GM21619 (cell line): Measurements from ENCODE around the gene KIAA0319L.
"Not testable (repeated sequence)": the region's sequence is repeated elsewhere in the genome, so short reads cannot be mapped to it uniquely, and the experiment has no call there.

Source experiments
- ATAC-seq: cut with Tn5 transposase; IDR thresholded peaks from one replicate; pipeline ENCODE4 v1.9.1; 2021; ENCODE audit not compliant: unreplicated experiment

The KIAA0319L gene

DNA sequence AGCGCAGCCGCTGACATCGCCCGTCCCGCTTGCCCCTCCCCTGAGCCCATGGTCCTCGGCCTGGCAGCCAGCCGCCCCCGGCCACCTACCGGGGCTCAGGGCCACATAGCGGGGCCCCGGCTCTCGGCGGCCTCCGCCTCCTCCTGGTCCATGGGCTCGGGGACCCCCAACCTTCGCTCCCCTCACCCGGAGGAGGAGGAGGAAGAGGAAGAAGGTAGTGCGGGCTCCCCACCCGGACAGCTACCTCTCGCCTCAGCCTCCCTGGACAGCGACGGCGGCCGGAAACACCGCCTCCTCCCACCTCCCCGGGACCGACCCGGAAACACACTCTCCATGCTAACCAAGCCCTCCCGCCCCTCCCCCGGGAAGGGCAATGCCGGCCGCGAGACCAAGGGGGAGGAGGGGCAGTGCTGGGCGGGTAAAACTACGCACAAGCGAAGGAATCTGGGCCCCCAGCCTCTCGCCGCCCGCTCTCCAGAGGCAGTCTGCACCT is at the start of gene KIAA0319L:
KIAA0319L (minus strand) TSS at position 286 of the 493 bp plus-strand sequence. CDS start 2,912 bp downstream, outside the sequence.
- peak; percentile 73 for ATAC-seq

DNA sequence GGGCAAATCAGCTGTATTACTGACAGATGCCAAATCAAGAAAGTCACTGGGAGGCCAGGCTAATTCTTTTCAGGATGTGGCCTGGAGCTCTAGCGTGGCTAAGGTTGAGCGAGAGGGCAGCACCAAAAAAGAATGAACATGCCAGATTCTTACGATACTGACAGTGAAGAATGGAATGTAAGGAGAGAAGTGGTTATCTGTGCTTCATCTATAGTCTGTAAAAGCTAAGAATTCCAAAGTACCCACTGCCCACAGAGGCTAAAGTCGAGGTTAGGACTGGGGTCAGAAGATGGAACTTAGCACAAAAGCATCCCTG is 48.6 kb upstream of the KIAA0319L start:
- ATAC-seq: no peak

DNA sequence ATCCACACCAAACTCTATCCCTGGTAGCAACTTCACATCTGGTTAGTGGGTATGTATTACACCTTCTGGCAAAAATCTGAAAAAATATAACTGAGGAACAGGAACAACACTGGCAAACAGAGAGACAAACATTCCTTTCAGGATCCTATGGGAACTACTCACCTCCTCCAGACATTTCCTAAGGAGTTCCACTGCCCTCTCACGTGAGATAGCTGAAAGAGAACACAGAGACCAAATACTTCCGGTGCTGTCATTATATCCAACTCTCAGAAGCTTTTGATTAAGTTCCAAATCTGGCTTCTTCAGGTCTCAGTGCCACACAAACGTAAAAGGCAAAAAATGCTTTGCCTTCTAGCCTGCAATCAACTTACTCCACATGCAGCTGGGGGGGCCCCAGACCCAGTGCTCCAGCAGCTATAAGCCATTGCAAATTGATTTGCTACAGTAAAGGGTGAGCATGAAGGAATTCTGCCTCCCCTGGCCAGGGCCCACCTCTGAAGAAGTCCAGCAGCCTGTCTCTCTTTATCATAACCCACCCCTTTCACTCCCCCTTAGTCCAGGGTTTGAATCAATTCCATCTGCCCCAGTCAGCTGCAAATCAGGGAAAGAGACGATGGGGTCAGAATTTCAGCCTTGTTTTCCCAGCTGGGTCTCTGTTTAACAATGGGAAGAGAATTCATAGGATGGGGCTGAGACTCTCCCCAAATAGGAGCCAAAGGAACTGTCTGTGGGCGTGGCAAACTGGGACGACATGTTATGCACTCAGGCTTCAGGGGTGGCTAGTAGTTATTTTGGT is 48.1 kb upstream of the KIAA0319L start:
- no peak for ATAC-seq

DNA sequence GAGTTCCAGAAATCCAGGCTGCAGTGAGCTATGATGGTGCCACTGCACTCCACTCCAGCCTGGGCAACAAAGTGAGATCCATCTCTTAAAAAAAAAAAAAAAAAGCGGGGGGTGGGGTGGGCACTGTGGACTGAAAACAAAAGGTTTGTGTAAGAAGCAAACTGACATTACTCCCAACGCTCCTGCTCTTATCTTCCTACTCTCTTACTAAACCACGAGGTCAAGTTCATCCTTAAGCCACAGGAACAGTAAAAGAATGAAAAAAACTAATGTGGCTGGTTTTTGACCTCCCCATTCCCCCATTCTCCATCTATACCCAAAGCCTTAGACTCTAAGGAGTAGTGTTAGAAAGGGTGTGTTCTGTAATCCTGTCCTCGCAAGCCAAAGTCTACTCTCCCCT is 46.7 kb upstream of the KIAA0319L start:
- no peak for ATAC-seq

DNA sequence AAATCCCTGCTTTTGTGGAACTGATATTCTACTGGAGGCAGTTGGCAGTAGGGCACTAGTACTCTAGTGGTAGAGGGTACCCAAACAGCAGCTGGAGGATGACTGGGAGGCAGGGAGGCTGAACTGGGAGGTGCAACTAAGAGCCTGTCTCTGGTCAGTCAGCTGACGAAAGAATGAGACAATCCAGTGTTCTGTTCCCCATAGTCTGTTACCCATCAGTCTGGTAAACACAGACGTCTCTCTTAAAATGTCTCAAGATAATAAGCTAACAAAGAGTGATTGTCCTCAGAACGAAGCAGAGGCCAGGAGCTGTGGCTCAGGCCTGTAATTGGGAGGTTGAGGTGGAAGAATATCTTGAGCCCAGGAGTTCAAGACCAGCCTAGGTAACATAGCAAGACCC is 46.3 kb upstream of the KIAA0319L start:
- no peak for ATAC-seq

DNA sequence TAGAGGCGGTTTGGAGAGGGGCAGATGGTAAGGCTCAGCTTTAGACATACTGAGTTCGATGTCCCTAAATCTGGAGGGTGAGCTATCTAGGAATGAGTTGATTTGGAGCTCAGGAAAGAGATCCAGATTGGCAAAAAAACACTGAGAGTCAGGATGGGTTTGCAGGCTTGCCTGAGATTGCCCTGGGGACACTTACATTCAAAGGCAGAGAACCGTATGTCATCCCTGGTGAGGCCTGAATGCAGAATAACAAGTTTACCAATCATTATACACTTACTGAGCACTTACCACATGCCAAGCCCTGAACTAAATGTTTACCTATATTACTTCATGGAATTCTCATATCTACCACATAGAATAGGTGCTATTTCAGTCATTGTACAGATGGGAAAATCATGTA is 43.4 kb upstream of the KIAA0319L start:
- ATAC-seq: no peak

DNA sequence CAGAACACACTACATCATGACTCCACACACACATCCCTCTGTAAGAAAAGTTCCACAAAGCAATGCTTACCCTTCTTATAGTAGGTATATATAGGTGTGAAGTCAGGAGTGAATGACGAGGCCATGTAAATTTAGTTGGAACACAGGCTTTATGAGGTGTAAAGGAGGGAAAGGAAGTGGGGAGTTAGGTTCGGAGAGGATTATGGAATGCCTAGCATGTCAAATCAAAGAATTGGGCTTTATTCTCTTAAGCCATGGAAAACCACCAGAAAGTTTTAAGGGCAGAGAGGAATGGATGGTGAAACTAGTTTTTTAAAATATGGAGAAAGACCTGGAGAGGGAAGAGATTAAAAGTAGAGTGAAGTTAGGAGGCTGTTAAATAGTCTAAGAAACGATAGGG is 42.2 kb upstream of the KIAA0319L start:
- ATAC-seq: no peak

DNA sequence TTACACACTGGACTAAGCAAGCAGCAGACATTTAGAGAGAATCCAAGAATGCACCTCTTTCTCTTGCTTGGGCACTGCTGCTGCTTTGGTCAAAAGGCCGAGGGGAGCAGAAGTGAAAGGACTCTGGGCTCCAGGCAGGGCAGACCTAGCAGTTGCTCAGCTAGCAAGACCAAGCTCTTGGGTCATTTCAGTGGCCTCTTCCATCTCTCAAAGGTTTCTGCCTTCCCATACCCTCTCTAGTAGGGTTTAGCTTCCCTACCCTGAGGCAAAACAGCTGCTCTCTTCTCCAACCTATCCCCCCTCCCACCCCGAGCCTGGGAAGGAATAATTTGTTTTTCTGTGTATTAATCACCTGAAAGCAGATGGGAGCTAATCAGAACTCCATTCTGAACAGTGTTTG is 41.7 kb upstream of the KIAA0319L start:
- no peak for ATAC-seq

DNA sequence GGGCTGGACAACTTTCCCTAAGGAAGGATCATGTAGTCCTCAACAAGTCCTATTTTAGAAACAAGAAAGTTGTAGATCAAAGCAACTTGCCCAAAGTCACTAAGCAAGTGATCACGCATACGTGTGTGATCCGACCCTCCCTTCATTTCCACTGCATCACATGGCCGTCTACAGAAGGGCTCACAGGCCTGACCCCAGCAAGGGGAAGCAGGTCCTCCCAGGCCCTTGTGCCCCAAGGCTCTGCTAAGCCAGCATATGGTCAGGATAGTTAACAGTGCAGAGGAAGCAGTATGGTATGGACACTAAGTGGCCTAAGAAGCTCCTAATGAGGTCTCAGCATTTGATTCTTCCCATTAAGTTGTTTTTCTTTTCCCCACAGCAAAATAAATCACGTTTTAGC is 40.7 kb upstream of the KIAA0319L start:
- ATAC-seq: no peak

DNA sequence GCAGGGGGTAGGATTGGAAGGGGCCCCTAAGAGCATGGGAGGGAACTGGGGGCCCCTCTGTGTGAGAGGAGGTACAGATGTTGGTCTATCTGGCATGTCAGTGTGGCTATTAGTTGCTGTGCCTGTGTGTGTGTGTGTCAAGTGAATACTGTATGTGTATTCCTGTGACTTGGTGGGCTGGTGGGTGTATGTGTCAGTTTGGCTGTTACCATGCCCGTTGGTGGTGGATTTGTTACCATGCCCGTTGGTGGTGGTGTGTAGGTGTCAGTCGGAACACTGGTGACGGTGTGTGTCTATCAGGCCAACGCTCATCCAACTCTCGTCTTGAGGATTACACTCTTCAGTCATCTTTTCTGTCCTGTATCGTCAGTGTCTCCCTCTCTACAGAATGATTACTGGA is 38.5 kb upstream of the KIAA0319L start:
- no peak for ATAC-seq

DNA sequence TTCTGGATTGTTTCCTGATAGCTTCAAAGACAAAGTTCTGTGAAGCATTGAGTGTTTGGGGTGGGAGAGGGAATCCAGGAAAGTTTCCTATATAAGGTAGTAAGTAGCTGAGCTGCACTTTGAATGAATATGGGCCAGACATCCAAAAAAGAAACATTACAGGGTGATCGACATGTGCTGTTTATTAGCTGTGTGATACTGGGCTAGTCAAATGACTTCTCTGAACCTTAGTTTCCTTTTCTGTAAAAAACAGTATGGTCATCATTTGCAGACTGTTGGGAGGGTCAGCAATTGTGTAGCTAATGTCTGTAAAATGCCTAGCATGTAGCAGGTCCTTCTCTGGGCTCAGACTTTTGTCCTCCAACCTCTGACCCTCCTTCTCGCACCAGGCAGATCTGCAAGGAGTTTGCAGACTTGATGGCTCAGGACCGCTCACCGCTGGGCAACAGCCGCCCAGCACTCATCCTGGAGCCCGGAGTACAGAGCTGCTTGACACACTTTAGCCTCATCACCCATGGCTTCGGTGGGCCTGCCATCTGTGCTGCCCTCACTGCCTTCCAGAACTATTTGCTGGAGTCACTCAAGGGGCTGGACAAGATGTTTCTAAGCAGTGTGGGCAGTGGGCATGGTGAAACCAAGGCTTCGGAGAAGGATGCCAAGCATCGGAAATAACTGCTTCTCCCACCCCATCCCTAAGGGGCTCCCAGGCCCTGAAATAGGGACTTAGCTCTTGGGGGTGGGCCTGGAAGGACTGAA is 37.0 kb upstream of the KIAA0319L start:
- no peak for ATAC-seq

DNA sequence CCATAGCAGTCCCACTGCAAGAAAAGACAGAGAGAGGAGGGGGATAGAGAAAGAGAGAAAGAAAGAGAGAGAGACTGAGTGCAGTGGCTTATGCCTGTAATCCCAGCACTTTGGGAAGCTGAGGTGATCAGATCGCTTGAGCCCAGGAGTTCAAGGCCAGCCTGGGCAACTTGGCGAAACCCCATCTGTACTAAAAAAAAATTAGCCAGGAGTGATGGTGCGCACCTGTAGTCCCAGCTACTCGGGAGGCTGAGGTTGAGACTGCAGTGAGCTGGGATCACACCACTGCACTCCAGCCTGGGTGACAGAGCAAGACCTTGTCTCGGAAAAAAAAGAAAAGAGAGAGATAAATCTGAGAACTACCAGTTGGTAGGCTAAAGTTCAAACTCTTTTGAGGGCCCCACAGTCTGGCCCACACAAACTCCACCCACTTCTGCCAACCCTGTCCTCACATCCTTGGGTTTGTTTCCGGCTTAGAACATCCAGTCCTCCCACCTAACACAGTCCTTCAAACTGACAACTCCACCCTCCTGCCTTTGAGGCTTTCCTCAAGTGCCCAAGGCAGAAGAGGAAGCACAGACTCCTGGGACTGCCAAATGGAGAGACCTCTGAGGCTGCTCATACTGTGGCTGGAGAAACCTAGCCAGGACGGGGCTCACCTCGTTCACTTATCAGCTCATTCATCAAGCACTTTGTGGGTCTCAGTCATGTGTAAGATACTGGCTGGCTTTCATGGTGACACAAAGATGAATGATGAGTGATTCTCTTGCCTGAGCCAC is 36.0 kb upstream of the KIAA0319L start:
- ATAC-seq: no peak

DNA sequence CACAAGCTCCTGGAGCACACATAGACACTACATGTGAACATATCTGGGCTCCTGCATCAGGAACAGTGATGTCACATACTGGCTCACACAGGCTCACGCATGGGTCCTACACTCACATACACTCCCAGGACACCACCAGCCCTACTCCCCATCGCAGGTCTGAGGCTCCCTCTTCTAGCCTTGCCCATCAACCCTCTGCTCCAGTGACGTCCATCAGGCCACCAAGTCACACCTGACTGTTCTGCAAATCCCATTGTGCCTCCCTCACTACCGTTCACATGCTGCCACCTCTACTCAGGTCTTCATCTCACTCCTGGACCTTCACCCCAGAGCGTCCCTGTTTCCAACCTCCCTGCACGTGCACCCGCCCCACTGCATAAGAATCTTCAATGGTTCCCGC is 34.0 kb upstream of the KIAA0319L start:
- no peak for ATAC-seq

DNA sequence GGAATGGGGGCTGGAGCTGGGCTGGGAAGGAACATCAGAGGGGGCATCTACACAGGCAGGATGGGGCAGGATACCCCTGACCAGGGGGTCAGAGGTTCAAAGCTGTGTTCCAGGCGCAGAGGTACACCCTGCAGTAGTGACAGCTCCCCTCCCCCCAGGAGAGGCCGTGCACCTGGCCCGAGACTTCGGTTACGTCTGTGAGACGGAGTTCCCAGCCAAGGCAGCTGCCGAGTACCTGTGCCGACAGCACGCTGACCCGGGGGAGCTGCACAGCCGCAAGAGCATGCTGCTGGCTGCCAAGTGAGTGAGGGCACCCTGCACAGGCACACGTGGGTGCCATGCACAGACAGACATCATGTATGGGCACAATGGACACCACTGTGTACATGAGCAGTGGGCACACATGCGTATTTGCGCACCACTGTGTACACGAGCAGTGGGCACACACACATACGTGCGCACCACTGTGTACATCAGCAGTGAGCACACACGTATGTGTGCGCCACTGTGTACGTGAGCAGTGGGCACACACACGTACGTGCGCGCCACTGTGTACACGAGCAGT is 33.4 kb upstream of the KIAA0319L start:
- ATAC-seq: no peak

DNA sequence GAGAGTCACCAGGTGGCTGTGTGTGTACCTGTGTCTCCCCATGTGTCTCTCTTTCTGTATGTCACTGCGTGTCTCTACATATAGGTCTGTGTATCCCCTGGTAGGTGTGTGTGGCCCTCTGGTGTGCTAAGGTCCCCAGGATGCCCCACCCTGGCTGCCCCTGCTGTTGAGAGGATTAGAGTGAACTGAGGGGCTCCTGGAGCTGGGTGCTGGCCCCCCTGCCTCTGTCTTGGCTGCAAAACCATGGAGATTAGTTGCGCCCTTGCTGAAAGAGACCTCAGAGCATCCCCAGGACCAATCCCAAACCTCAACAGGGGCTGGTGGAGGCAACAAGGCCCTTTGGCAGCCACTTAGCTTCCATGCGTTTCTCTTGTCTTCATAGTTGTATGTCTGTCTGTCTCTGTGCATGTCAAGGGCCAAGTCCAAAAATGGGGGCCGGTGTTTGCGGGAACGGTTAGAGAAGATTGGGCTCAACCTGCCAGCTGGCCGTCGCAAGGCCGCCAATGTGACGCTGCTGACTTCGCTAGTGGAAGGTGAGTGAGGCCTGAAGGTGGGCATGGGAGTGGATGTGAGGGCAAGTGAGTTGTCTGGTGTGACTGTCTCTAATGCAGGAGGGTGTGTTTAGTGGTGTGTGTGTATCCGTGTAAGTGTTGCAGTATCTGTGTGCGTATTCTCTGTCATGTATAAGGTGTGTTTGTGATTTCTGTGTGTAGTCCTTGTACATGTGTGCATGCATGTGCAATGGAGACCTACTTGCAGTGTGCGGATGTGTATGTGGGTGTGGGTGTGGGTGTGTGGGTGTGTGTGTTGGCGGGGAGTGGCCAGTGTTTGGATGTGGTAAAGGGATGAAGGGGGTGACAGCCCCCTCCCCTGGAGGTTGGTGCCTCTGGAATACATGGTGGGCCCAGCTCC is 32.6 kb upstream of the KIAA0319L start:
- ATAC-seq: no peak

DNA sequence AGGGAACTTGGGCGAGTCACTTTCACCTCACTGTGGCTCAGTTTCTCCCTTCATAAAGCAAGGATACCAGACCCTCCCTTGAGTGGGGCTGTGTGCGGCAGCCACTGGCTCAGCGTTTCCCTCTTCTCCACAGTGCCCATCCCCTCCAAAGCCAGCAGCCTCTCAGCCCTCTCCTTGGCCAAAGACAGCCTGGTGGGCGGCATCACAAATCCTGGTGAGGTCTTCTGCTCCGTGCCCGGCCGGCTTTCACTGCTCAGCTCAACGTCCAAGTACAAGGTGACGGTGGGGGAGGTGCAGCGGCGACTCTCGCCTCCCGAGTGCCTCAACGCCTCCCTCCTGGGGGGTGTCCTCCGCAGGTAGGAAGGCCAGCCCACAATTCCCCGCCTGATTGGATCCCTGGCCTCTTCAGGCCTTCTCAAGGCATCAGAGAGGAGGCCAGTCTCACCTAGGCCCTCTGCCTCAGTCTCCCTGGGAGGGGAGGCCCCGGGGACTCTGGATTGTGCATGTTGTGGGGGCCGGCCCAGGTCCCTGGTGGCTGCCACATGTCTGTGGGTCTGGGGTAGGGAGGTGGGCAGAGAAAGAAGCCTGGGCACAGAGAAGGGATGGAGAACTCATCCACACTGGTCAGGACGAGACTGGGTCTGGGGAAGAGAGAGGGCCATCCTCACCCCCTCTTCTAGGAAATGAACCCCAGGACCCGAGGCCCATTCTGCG is 31.2 kb upstream of the KIAA0319L start:
- ATAC-seq: no peak

DNA sequence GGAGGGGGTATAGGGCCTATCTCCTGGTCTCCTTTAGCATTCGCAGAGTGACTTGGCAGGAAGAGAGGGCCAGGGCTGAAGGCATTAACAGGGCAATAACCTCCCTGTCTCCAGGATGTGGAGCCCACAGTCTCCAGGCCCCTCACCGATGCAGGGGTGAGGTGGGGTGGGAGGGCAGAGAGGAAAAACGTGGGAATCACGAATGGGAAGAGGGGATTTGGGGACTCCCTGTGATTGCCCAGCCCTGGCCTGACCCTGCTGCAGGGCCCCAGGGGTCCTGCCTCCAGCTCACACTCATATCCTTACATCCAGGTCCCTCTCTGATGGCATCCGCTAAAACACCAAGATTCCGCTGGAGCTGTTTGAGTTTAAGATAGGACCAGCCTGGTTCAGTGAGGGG is 30.5 kb upstream of the KIAA0319L start:
- ATAC-seq: no peak

DNA sequence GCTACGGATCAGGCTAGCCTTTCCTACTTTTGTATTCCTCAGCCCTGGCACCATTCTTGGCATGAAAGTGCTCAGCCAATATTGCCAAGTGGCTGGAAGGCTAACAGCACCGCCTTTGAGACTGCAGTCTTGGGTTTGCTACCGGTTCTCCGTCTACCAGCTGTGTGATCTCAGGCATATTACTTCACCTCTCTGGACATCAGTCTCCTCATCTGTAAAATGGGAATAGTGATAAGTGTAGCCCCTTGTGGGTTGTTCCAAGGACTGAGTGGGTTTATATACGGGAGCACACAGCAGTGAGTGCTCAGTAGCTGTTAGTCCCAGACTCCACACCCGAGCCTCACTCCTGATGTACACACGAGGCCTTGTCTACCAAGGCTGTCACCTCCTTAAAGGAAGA is 29.6 kb upstream of the KIAA0319L start:
- ATAC-seq: no peak

DNA sequence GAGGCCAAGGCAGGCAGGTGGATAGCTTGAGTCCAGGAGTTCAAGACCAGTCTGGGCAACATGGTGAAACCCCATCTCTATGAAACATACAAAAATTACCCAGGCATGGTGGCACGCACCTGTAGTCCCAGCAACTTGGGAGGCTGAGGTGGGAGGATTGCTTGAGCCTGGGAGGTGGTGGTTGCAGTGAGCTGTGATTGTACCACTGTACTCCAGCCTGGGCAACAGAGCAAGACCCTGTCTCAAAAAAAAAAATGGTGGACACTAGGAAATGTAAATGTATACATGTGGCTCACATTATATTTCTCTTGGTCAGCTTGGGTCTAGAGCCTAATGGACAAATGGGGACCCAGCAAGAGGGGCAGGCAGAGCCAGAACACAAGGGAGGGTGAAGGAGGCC is 28.6 kb upstream of the KIAA0319L start:
- not testable (repeated sequence) for ATAC-seq

DNA sequence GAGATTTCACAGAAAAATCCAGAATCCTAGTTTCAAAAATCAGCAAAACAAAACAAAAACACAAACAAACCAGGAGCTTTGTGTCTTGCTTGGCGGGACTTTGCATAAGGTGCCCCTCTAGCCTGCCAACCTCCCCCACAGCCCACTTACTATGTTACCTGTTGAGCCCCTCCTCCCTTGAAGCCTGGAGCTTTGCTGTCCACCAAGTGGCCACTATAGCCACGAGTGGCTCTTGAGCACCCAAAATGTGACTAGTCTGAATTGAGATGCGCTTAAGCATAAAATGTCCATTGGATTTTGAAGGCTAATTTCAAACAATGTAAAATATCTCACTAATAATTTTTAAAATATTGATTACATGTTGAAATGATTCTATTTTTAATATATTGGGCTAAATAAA is 28.1 kb upstream of the KIAA0319L start:
- ATAC-seq: no peak
